ENCODE measurements around the gene NR2C1.

GRCh38 chr12:95066091-95066855, 7.1 kb downstream of the NR2C1 start:
- TF ChIP-seq, protein P1, sequence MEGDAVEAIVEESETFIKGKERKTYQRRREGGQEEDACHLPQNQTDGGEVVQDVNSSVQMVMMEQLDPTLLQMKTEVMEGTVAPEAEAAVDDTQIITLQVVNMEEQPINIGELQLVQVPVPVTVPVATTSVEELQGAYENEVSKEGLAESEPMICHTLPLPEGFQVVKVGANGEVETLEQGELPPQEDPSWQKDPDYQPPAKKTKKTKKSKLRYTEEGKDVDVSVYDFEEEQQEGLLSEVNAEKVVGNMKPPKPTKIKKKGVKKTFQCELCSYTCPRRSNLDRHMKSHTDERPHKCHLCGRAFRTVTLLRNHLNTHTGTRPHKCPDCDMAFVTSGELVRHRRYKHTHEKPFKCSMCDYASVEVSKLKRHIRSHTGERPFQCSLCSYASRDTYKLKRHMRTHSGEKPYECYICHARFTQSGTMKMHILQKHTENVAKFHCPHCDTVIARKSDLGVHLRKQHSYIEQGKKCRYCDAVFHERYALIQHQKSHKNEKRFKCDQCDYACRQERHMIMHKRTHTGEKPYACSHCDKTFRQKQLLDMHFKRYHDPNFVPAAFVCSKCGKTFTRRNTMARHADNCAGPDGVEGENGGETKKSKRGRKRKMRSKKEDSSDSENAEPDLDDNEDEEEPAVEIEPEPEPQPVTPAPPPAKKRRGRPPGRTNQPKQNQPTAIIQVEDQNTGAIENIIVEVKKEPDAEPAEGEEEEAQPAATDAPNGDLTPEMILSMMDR (IDR thresholded peaks at IDR 0.05 in 2 of 3, conservative IDR thresholded peaks at IDR 0.05 in 1 of 3; ENCODE audit: borderline replicate concordance in 1 of 3, insufficient read depth in 1 of 3, low read depth in 2 of 3, low read length in 2 of 3) = no peak
- TF ChIP-seq ZNF274 (IDR thresholded peaks at IDR 0.05; ENCODE audit: low read depth, low read length) (no peak), POLR2A (IDR thresholded peaks at IDR 0.05; ENCODE audit: borderline replicate concordance, extremely low read depth, insufficient read depth, insufficient read length) (no peak), JUND (IDR thresholded peaks at IDR 0.05) (no peak), POLR2AphosphoS5 (IDR thresholded peaks at IDR 0.05; ENCODE audit: low read depth, low read length) (no peak), EZH2phosphoT487 (IDR thresholded peaks at IDR 0.05; ENCODE audit: borderline replicate concordance) (no peak), EGR1 (IDR thresholded peaks at IDR 0.05; ENCODE audit: low read depth) (no peak), YY1 (IDR thresholded peaks at IDR 0.05; ENCODE audit: extremely low read depth, insufficient replicate concordance, low read depth, low read length) (no peak), EZH2 (IDR thresholded peaks at IDR 0.05) (no peak)
- TF ChIP-seq, protein P2, sequence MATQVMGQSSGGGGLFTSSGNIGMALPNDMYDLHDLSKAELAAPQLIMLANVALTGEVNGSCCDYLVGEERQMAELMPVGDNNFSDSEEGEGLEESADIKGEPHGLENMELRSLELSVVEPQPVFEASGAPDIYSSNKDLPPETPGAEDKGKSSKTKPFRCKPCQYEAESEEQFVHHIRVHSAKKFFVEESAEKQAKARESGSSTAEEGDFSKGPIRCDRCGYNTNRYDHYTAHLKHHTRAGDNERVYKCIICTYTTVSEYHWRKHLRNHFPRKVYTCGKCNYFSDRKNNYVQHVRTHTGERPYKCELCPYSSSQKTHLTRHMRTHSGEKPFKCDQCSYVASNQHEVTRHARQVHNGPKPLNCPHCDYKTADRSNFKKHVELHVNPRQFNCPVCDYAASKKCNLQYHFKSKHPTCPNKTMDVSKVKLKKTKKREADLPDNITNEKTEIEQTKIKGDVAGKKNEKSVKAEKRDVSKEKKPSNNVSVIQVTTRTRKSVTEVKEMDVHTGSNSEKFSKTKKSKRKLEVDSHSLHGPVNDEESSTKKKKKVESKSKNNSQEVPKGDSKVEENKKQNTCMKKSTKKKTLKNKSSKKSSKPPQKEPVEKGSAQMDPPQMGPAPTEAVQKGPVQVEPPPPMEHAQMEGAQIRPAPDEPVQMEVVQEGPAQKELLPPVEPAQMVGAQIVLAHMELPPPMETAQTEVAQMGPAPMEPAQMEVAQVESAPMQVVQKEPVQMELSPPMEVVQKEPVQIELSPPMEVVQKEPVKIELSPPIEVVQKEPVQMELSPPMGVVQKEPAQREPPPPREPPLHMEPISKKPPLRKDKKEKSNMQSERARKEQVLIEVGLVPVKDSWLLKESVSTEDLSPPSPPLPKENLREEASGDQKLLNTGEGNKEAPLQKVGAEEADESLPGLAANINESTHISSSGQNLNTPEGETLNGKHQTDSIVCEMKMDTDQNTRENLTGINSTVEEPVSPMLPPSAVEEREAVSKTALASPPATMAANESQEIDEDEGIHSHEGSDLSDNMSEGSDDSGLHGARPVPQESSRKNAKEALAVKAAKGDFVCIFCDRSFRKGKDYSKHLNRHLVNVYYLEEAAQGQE (IDR thresholded peaks at IDR 0.05; ENCODE audit: low read depth) = no peak
- TF ChIP-seq, protein P3, sequence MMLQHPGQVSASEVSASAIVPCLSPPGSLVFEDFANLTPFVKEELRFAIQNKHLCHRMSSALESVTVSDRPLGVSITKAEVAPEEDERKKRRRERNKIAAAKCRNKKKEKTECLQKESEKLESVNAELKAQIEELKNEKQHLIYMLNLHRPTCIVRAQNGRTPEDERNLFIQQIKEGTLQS (IDR thresholded peaks at IDR 0.05) = no peak
- TF ChIP-seq, protein P4, sequence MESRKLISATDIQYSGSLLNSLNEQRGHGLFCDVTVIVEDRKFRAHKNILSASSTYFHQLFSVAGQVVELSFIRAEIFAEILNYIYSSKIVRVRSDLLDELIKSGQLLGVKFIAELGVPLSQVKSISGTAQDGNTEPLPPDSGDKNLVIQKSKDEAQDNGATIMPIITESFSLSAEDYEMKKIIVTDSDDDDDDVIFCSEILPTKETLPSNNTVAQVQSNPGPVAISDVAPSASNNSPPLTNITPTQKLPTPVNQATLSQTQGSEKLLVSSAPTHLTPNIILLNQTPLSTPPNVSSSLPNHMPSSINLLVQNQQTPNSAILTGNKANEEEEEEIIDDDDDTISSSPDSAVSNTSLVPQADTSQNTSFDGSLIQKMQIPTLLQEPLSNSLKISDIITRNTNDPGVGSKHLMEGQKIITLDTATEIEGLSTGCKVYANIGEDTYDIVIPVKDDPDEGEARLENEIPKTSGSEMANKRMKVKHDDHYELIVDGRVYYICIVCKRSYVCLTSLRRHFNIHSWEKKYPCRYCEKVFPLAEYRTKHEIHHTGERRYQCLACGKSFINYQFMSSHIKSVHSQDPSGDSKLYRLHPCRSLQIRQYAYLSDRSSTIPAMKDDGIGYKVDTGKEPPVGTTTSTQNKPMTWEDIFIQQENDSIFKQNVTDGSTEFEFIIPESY (IDR thresholded peaks at IDR 0.05; ENCODE audit: extremely low read depth, insufficient replicate concordance, low read length) = no peak
